ENCODE data around the gene ACAD9. TPM values are rescaled to one million over a fixed set of nuclear protein-coding genes. Genes with fewer than 3 reads are reported as not detected.

Gene ACAD9
- total and polyA plus RNA-seq, 10 of the 15 experiments (the other 5 are each of a cell fraction or from before 2014, with no cell fraction given): 12.7 to 63.1 (median 43.7) TPM

- 25% methylated on average over 3 of the region's 3 CpGs for WGBS (ENCODE audit: insufficient coverage, insufficient replicate concordance, low lambda C conversion rate, missing lambda C conversion rate)
- H3K79me2 ChIP-seq (ENCODE audit: control insufficient read depth, insufficient read depth, low read length): no peaks in the 10 kb centered on the region
- no TSS peak for BruUV-seq (replicated peaks)
- H3K4me2 ChIP-seq (ENCODE audit: control insufficient read depth, insufficient read depth): no peak overlapping the region
- DNase-seq (ENCODE audit: low read depth, low spot score) (no peak), FAIRE-seq (no peak), ATAC-seq (no peak)
- ChIA-PET CTCF (no interaction called here), POLR2A (no interaction called here), SMC1A (ENCODE audit: uncharacterized antibody, unreplicated experiment) (no interaction called here), RAD21 (ENCODE audit: unreplicated experiment) (no interaction called here)
- H3K9me3 ChIP-seq (replicated peaks; ENCODE audit: control insufficient read depth, insufficient read depth, low read length): peaks cover 19% of the 10 kb centered on the region; the same call in 2 of the 3 replicates
- TF ChIP-seq PBX3 (IDR thresholded peaks at IDR 0.05; ENCODE audit: insufficient replicate concordance, low read depth, low read length) (no peak), USF1 (IDR thresholded peaks at IDR 0.05; ENCODE audit: borderline replicate concordance, extremely low read length, insufficient read depth, low read depth, low read length) (no peak), ZZZ3 (IDR thresholded peaks at IDR 0.05; ENCODE audit: control insufficient read depth, insufficient read length, low read depth) (no peak), BACH1 (IDR thresholded peaks at IDR 0.05; ENCODE audit: borderline replicate concordance) (no peak), TARDBP (IDR thresholded peaks at IDR 0.05; ENCODE audit: borderline replicate concordance) (no peak), USF2 (IDR thresholded peaks at IDR 0.05; ENCODE audit: borderline replicate concordance, low read depth, low read length) (no peak), RELA (IDR thresholded peaks at IDR 0.05; ENCODE audit: borderline replicate concordance, partially characterized antibody) (no peak), ZNF217 (IDR thresholded peaks at IDR 0.05) (no peak), ZNF687 (IDR thresholded peaks at IDR 0.05) (no peak), RB1 (IDR thresholded peaks at IDR 0.05; ENCODE audit: borderline replicate concordance) (no peak), SMAD1 (IDR thresholded peaks at IDR 0.05; ENCODE audit: low read depth, partially characterized antibody) (no peak)
- no peaks in the 10 kb centered on the region for H4K20me1 ChIP-seq (ENCODE audit: control insufficient read depth, insufficient read depth)
- no peaks in the 10 kb centered on the region for H3K4me1 ChIP-seq (ENCODE audit: control insufficient read depth, insufficient read depth, low read length)
- no peak overlapping the region for H3K9ac ChIP-seq (ENCODE audit: control insufficient read depth, insufficient read depth, low read length)
- no peak overlapping the region for H3K4me3 ChIP-seq
- H3K27ac ChIP-seq (ENCODE audit: control insufficient read depth, insufficient read depth): no peak overlapping the region
- H2AFZ ChIP-seq (ENCODE audit: control insufficient read depth, low read depth, low read length): no peak overlapping the region
- in situ Hi-C loops (cut with MboI) (no loop called here), intact Hi-C loops (cut with micrococcal nuclease; ENCODE audit: unreplicated experiment) (no loop called here)
- no peaks in the 10 kb centered on the region; a peak in 1 of 4 replicates for H3K27me3 ChIP-seq (replicated peaks in 1 of 2; ENCODE audit: control insufficient read depth in 2 of 2, insufficient read depth in 2 of 2, low read length in 1 of 2)
- H3K36me3 ChIP-seq (ENCODE audit: control insufficient read depth in 2 of 2, insufficient read depth in 2 of 2, low read length in 1 of 2): no peaks in the 10 kb centered on the region
Measured at GRCh38 chr3:128854475-128854874, 24.9 kb upstream of the ACAD9 start.

Measured in GM12878 (cell line).